ENCODE results near the gene IFNA17. TPM values are rescaled to one million over a fixed set of nuclear protein-coding genes. Genes with fewer than 3 reads are reported as not detected.

Gene IFNA17
- total RNA-seq = not detected in 2 replicates

GRCh38 chr9:21228122-21228521 is at the start of gene IFNA17:
Gene IFNA17, minus strand, starts transcription at chr9:21228222. Its CDS starts 49 bp downstream, at chr9:21228173.

DNA sequence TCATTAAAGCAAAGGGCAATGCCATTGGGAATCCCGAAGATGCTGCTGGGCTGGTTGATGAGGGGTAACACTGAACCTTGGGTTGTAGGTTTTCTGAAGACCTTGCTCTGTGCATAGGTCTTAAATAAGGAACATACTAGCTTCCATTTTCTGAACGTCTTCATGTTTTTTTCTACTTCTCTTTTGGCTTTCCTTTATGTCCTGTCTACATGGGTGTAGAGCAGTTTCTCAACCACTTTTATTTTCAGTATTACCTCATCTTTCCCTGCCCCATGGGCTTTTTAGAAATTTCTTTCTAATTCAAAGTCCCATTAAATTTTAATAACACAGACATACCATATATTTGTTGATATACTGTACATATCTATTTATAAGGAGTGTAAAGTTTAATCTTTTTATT is 11.9 kb upstream of the IFNA17 start, which contains the start of gene IFNA14:
Gene IFNA14, minus strand, starts transcription at position 95 of the 400 bp plus-strand sequence. Its CDS starts 70 bp downstream, at position 25.

DNA sequence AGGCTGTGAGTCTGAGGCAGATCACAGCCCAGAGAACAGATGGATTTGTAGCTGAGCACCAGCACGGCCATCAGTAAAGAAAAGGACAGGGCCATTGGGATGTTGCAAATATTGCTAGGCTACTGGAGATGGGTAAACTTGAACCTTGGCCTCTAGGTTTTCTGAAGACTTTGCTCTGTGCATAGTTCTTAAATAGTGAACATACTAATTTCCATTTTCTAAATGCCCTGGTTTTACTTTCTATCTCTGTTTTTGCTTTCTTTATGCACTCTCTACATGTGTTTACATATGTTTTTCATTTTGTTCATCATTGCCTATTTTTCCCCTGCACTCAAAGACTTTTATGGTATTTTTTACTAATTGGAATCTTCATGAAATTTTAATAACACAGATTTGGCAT is 10.8 kb downstream of the IFNA17 start, which contains the start of gene IFNA16:
Gene IFNA16, minus strand, starts transcription at position 101 of the 400 bp plus-strand sequence. Its CDS starts 6 bp downstream, at position 95.

DNA sequence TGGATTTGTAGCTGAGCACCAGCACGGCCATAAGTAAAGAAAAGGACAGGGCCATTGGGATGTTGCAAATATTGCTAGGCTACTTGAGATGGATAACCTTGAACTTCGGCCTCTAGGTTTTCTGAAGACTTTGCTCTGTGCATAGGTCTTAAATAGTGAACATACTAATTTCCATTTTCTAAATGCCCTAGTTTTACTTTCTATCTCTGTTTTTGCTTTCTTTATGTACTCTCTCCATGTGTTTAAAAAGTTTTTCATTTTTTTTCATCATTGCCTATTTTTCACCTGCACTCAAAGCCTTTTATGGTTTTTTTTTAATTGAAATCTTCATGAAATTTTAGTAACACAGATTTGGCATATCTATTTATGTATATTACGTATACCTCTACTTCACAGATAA is 21.0 kb downstream of the IFNA17 start, which contains the start of gene IFNA10:
Gene IFNA10, minus strand, starts transcription at position 101 of the 400 bp plus-strand sequence. Its CDS starts 46 bp downstream, at position 55.

GRCh38 chr9:21202105-21202504 is 25.9 kb downstream of the IFNA17 start, which contains the start of gene IFNA7:
Gene IFNA7, minus strand, starts transcription at chr9:21202205. Its CDS starts 40 bp downstream, at chr9:21202165.

GRCh38 chr9:21187487-21187886 is 40.5 kb downstream of the IFNA17 start, which contains the start of gene IFNA4:
Gene IFNA4, minus strand, starts transcription at chr9:21187587. Its CDS starts 56 bp downstream, at chr9:21187531.

Other genes with a start within 250 kb of the IFNA17 start
- gene HACD4, start 196.6 kb downstream of the IFNA17 start, total RNA-seq = 2.1 and 4.2 TPM in 2 replicates
- 0.30 TPM in 1 of 2 replicates, not detected in the other for gene IFNB1, start 150.3 kb downstream of the IFNA17 start, total RNA-seq
- gene IFNW1, start 86.4 kb downstream of the IFNA17 start, total RNA-seq = not detected in 2 replicates
- not detected in 2 replicates for gene IFNA21, start 61.6 kb downstream of the IFNA17 start, total RNA-seq
- not detected in 2 replicates for gene IFNA4, start 40.6 kb downstream of the IFNA17 start, total RNA-seq
- not detected in 2 replicates for gene IFNA7, start 26.0 kb downstream of the IFNA17 start, total RNA-seq
- not detected in 2 replicates for gene IFNA10, start 21.1 kb downstream of the IFNA17 start, total RNA-seq
- gene IFNA16, start 10.9 kb downstream of the IFNA17 start, total RNA-seq = not detected in 2 replicates
- gene IFNA14, start 11.8 kb upstream of the IFNA17 start, total RNA-seq = not detected in 2 replicates
- gene IFNA5, start 77.1 kb upstream of the IFNA17 start, total RNA-seq = not detected in 2 replicates
- 38.0 and 50.1 TPM in 2 replicates for gene KLHL9, start 107.2 kb upstream of the IFNA17 start, total RNA-seq
- not detected in 2 replicates for gene IFNA6, start 122.7 kb upstream of the IFNA17 start, total RNA-seq
- gene IFNA13, start 139.8 kb upstream of the IFNA17 start, total RNA-seq = not detected in 2 replicates
- not detected in 2 replicates for gene IFNA2, start 157.2 kb upstream of the IFNA17 start, total RNA-seq
- gene IFNA8, start 180.9 kb upstream of the IFNA17 start, total RNA-seq = not detected in 2 replicates
- not detected in 2 replicates for gene IFNA1, start 212.2 kb upstream of the IFNA17 start, total RNA-seq